C4-2B (cell line): ENCODE results near the gene GPAM.

Experiments used
- CTCF ChIP-seq: fragments of 450-650 bp; conservative IDR thresholded peaks from 2 replicates; pipeline ENCODE4 v1.5.1; 2017; ENCODE audit warnings: mild to moderate bottlenecking
- ZFX ChIP-seq: fragments of 450-650 bp; IDR thresholded peaks from 2 replicates; pipeline ENCODE4 v1.6.1; 2017

DNA sequence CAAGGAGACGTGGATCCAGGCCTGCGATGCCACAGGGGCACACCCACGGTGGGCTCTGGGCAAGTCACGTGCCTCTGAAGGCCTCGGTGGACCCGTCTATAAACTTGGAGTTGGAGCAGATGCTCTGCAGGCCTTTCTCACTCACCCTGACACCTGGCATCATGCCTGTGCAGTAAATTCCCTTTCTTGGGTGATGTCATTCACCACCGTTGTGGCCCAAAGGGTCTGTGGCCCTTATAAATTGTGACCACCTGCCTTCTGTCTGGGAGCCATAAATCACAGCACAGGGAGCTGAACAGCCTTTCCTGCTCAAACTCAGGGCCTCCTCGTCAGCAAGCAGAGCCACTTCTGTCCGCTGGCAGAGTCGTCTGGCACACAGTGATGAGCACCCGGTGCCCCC is 52.2 kb downstream of the GPAM start:
- TF ChIP-seq CTCF (no peak), ZFX (no peak)
